HepG2 (cell line): ENCODE data around the gene DYSF. TPM values are rescaled to one million over a fixed set of nuclear protein-coding genes. Genes with fewer than 3 reads are reported as not detected.
A peak's percentile ranks its signal among the peaks of the same experiment; 100 is the strongest.

Experiments
- ATAC-seq: fragments of 200-7000 bp; cut with Tn5 transposase; 3 replicates; pipeline ENCODE4 v1.9.1; 2020; ENCODE audit warnings: mild to moderate bottlenecking, moderate library complexity
- BruUV-seq: library from RNA; stranded (reverse); fragments of 400-500 nt; replicated peaks from 2 replicates; lab custom pipeline; 2021; lab: Mats Ljungman, UMichigan
- CTCF ChIA-PET: fragments of 300-600 bp; formaldehyde crosslinking; extraction: SDS; loops from one replicate; lab custom pipeline; 2021; ENCODE audit warnings: low total read pairs, inconsistent platforms, low intra/inter-chr PET ratio; lab: Yijun Ruan, JAX
- POLR2A ChIA-PET: fragments of 350-600 bp; sonication (Branson Sonifier 250); formaldehyde crosslinking; loops from one replicate; lab custom pipeline; 2020; ENCODE audit warnings: antibody characterized with exemption, inconsistent platforms; lab: Yijun Ruan, JAX
- DNase-seq: peaks from one replicate; pipeline ENCODE4 v3.0.0-alpha.2; 2015; ENCODE audit warnings: low spot score
- FAIRE-seq: peaks from 3 replicates; lab custom pipeline; 2011; peaks lifted over from hg19 to GRCh38; lab: Jason Lieb, UNC
- H2AFZ ChIP-seq: one replicate; pipeline ENCODE4 v1.6.1; 2011; ENCODE audit warnings: low read length, inconsistent platforms
- H3K27ac ChIP-seq: fragments of 300-600 bp; 3 replicates; pipeline ENCODE4 v1.8.0; 2011; ENCODE audit warnings: mixed run types, mild to moderate bottlenecking, mixed read lengths, low read length, inconsistent platforms; ENCODE audit not compliant: insufficient read depth; ENCODE audit errors: extremely low read length
- H3K27me3 ChIP-seq, 2 experiments: fragments of 200-600 bp in 1 of 2; 2 replicates in 1 of 2; 3 replicates in 1 of 2; pipeline versions ENCODE4 v1.6.0 to v1.8.0; 2011; ENCODE audit warnings: low read length in 2 of 2, mild to moderate bottlenecking in 2 of 2, moderate library complexity in 2 of 2, inconsistent platforms in 1 of 2; ENCODE audit not compliant: insufficient read depth in 2 of 2, control insufficient read depth in 1 of 2
- H3K36me3 ChIP-seq, 2 experiments: fragments of 200-600 bp in 1 of 2; replicated peaks in 1 of 2; 2 replicates in 1 of 2; 3 replicates in 1 of 2; pipeline versions ENCODE4 v1.5.1 to v1.8.0; 2011; ENCODE audit warnings: low read length in 2 of 2, inconsistent platforms in 1 of 2; ENCODE audit not compliant: insufficient read depth in 2 of 2, control insufficient read depth in 1 of 2
- H3K4me1 ChIP-seq: 2 replicates; pipeline ENCODE4 v1.5.1; 2012; ENCODE audit warnings: low read length, inconsistent platforms; ENCODE audit not compliant: insufficient read depth
- H3K4me2 ChIP-seq: 2 replicates; pipeline ENCODE4 v1.6.0; 2011; ENCODE audit warnings: low read depth, low read length, inconsistent platforms
- H3K4me3 ChIP-seq, 3 experiments: fragments of 200-600 bp in 1 of 3; sonication (generic), shearing (Covaris generic) in 1 of 3; replicated peaks in 1 of 3; 2 replicates each; pipeline ENCODE4 v1.5.1; 2011 to 2016; ENCODE audit warnings: low read length in 3 of 3, inconsistent platforms in 2 of 3, low read depth in 2 of 3, mild to moderate bottlenecking in 2 of 3, control low read depth in 1 of 3, mixed read lengths in 1 of 3; ENCODE audit not compliant: insufficient read depth in 1 of 3
- H3K79me2 ChIP-seq: one replicate; pipeline ENCODE4 v1.6.1; 2011; ENCODE audit warnings: low read length, inconsistent platforms; ENCODE audit not compliant: insufficient read depth
- H3K9ac ChIP-seq: 2 replicates; pipeline ENCODE4 v1.6.0; 2011; ENCODE audit warnings: mild to moderate bottlenecking, low read depth, low read length, inconsistent platforms; ENCODE audit not compliant: insufficient read depth
- H3K9me3 ChIP-seq: 2 replicates; pipeline ENCODE4 v1.5.1; 2012; ENCODE audit warnings: mild to moderate bottlenecking, low read length
- H4K20me1 ChIP-seq: 2 replicates; pipeline ENCODE4 v1.6.0; 2011; ENCODE audit warnings: inconsistent platforms, mild to moderate bottlenecking, low read length, moderate library complexity; ENCODE audit not compliant: insufficient read depth
- AKAP8 ChIP-seq: sonication (generic); formaldehyde crosslinking; IDR thresholded peaks from 2 replicates; pipeline ENCODE4 v1.5.1; 2020; ENCODE audit warnings: mild to moderate bottlenecking, missing genetic modification reagents
- CREB1 ChIP-seq, 2 experiments: fragments of 450-650 bp in 1 of 2; IDR thresholded peaks; 2 replicates each; pipeline ENCODE4 v1.6.1; 2016 to 2017; ENCODE audit warnings: control low read depth in 1 of 2, mild to moderate bottlenecking in 1 of 2, missing compliant biosample characterization in 1 of 2, missing genetic modification characterization in 1 of 2
- HIVEP1 ChIP-seq: sonication (generic); formaldehyde crosslinking; IDR thresholded peaks from 2 replicates; pipeline ENCODE4 v1.4.0; 2020; ENCODE audit warnings: mild to moderate bottlenecking, missing genetic modification reagents
- KAT2B ChIP-seq: fragments of 150-350 bp; IDR thresholded peaks from 2 replicates; pipeline ENCODE4 v1.6.1; 2014; ENCODE audit warnings: low read depth, low read length, borderline replicate concordance
- MAFK ChIP-seq, 2 experiments: IDR thresholded peaks in 1 of 2; conservative IDR thresholded peaks in 1 of 2; 2 replicates each; pipeline ENCODE4 v1.6.1; 2011; ENCODE audit warnings: improper control_type of control experiment in 2 of 2, low read length in 2 of 2
- NR2F1 ChIP-seq, 2 experiments: fragments of 450-650 bp in 1 of 2; formaldehyde crosslinking in 1 of 2; IDR thresholded peaks; 2 replicates each; pipeline versions ENCODE4 v1.5.0 to v1.6.1; 2016 to 2020; ENCODE audit warnings: mild to moderate bottlenecking in 1 of 2, missing compliant biosample characterization in 1 of 2, missing genetic modification reagents in 1 of 2, moderate library complexity in 1 of 2
- RAD51 ChIP-seq: fragments of 450-650 bp; IDR thresholded peaks from 2 replicates; pipeline ENCODE4 v1.6.1; 2016; ENCODE audit warnings: borderline replicate concordance
- RXRB ChIP-seq: IDR thresholded peaks from 2 replicates; pipeline ENCODE4 v1.6.1; 2016; ENCODE audit warnings: borderline replicate concordance, missing genetic modification reagents, missing compliant biosample characterization
- ZMYM3 ChIP-seq: sonication (generic); formaldehyde crosslinking; IDR thresholded peaks from 2 replicates; pipeline ENCODE4 v1.5.1; 2020; ENCODE audit warnings: mild to moderate bottlenecking, missing genetic modification reagents
- ZNF292 ChIP-seq: sonication (generic); formaldehyde crosslinking; IDR thresholded peaks from 2 replicates; pipeline ENCODE4 v1.8.1; 2022; ENCODE audit warnings: mild to moderate bottlenecking, low read depth, missing genetic modification reagents, borderline replicate concordance
- ZNF501 ChIP-seq: sonication (generic); formaldehyde crosslinking; IDR thresholded peaks from 2 replicates; pipeline ENCODE4 v1.5.1; 2020; ENCODE audit warnings: mild to moderate bottlenecking, moderate library complexity, missing genetic modification reagents
- ZNF547 ChIP-seq: sonication (generic); formaldehyde crosslinking; IDR thresholded peaks from 2 replicates; pipeline ENCODE4 v1.5.1; 2020; ENCODE audit warnings: mild to moderate bottlenecking, missing genetic modification reagents
- ZNF552 ChIP-seq: sonication (generic); formaldehyde crosslinking; IDR thresholded peaks from 2 replicates; pipeline ENCODE4 v1.9.0; 2022; ENCODE audit warnings: missing genetic modification reagents, mild to moderate bottlenecking, borderline replicate concordance
- ZNF768 ChIP-seq: sonication (generic); formaldehyde crosslinking; IDR thresholded peaks from 2 replicates; pipeline ENCODE4 v1.4.0; 2020; ENCODE audit warnings: missing genetic modification reagents
- WGBS: methylation state at CpG from one replicate; pipeline ENCODE4 v1.1.6; 2017; ENCODE audit warnings: low lambda C conversion rate; 5-methylcytosine and 5-hydroxymethylcytosine counted together
- in situ Hi-C: cut with HindIII; loops from 2 replicates; pipeline ENCODE4 v1.10.0; 2017; ENCODE audit warnings: low pct_unique_long_range_greater_than_20kb; ENCODE audit not compliant: extremely low pct_ligation_motif_present
- intact Hi-C: fragments of 100-400 bp; cut with micrococcal nuclease; formaldehyde crosslinking; loops from one replicate; pipeline ENCODE4 v1.10.0; 2022; ENCODE audit not compliant: unreplicated experiment
- polyA plus RNA-seq, 8 experiments: library from polyadenylated mRNA; depleted of rRNA in 3 of 8; stranded (reverse) in 7 of 8; unstranded in 1 of 8; fragments of >200 nt; fragmentation: Illumina TruSeq in 4 of 8; extraction: Trizol in 4 of 8; gene quantifications; 2 replicates each; pipeline versions ENCODE4 v1.2.1 to v1.2.3, GENCODE V29; 2011 to 2016; ENCODE audit warnings: low read depth in 4 of 8, missing spikeins in 1 of 8, mixed read lengths in 1 of 8; ENCODE audit not compliant: insufficient read depth in 1 of 8
- total RNA-seq, 5 experiments: library from RNA; depleted of rRNA; stranded (reverse); fragments of >200 nt; fragmentation: Illumina TruSeq; extraction: Trizol; gene quantifications; 2 replicates each; pipeline ENCODE4 v1.2.3, GENCODE V29; 2016; ENCODE audit warnings: low read depth in 1 of 5

DYSF gene
- total and polyA plus RNA-seq, 2 of the 13 experiments (the other 11 are each of a cell fraction or from before 2014, with no cell fraction given) = 0.15 to 2.4 TPM

- Histone ChIP-seq H4K20me1 (no peaks in the 10 kb centered on the region), H3K79me2 (no peaks in the 10 kb centered on the region), H3K4me1 (peaks cover 48% of the 10 kb centered on the region), H3K4me3 (no peak overlapping the region), H3K9me3 (no peaks in the 10 kb centered on the region)
- intact Hi-C loops = no loop called here
- no TSS peak for BruUV-seq
- FAIRE-seq (no peak), DNase-seq (no peak)
- POLR2A ChIA-PET = no interaction called here
- TF ChIP-seq ZNF768 (CRISPR knock-in tag) = peak; percentile 84
- no peak for TF ChIP-seq RXRB (CRISPR knock-in tag)
- 0 out of 2 replicates have a peak, but pooled peaks have one; percentile 18 for TF ChIP-seq ZNF501 (CRISPR knock-in tag)
- no peak for TF ChIP-seq MAFK (conservative IDR thresholded peaks at IDR 0.05 in 1 of 2, IDR thresholded peaks at IDR 0.05 in 1 of 2; ENCODE audit: low read length in 2 of 2)
- TF ChIP-seq ZMYM3 (CRISPR knock-in tag) = peak; percentile 54; the same call in 1 of the 2 replicates
- TF ChIP-seq, all 625 proteins: peak for 3
- WGBS = 78% methylated on average over 15 of the region's 15 CpGs
- ATAC-seq = no peak
- in situ Hi-C loops = no loop called here
- Histone ChIP-seq H2AFZ (no peak overlapping the region), H3K27me3 (peaks cover 0 to 10% of the 10 kb centered on the region in 2 experiments; a peak in 2 of 5 replicates), H3K27ac (no peak overlapping the region), H3K9ac (no peak overlapping the region), H3K36me3 (no peaks in the 10 kb centered on the region), H3K4me2 (no peak overlapping the region)
- CTCF ChIA-PET = no interaction called here
These were observed 108.3 kb downstream of the DYSF start for GRCh38 chr2:71561441-71562267.

- H3K9ac ChIP-seq = no peak overlapping the region
- no peaks in the 10 kb centered on the region for H3K79me2 ChIP-seq
- H2AFZ ChIP-seq = no peak overlapping the region
- POLR2A ChIA-PET = no interaction called here
- H3K4me3 ChIP-seq = no peak overlapping the region
- no peaks in the 10 kb centered on the region for H3K9me3 ChIP-seq
- no peak for DNase-seq
- intact Hi-C loops (no loop called here), in situ Hi-C loops (no loop called here)
- CTCF ChIA-PET = no interaction called here
- no peaks in the 10 kb centered on the region for H3K36me3 ChIP-seq
- H4K20me1 ChIP-seq = no peaks in the 10 kb centered on the region
- BruUV-seq = no TSS peak
- 0 out of 2 replicates have a peak overlapping the region, but pooled peaks have one; percentile 8 for H3K4me2 ChIP-seq
- no peak for FAIRE-seq
- peaks cover 0 to 10% of the 10 kb centered on the region in 2 experiments; a peak in 2 of 5 replicates for H3K27me3 ChIP-seq
- H3K4me1 ChIP-seq = peaks cover 40% of the 10 kb centered on the region
- H3K27ac ChIP-seq = no peak overlapping the region
- 28% methylated on average over 7 of the region's 7 CpGs for WGBS
- ATAC-seq = peak; percentile 31
- TF ChIP-seq NR2F1 (CRISPR knock-in tag; IDR thresholded peaks at IDR 0.05) (no peak), ZNF292 (CRISPR knock-in tag) (no peak), AKAP8 (CRISPR knock-in tag) (no peak), ZNF547 (CRISPR knock-in tag) (no peak), KAT2B (no peak), RAD51 (no peak), ZNF552 (CRISPR knock-in tag) (0 out of 2 replicates have a peak, but pooled peaks have one; percentile 27), HIVEP1 (CRISPR knock-in tag) (0 out of 2 replicates have a peak, but pooled peaks have one; percentile 45), CREB1 (IDR thresholded peaks at IDR 0.05) (no peak), CREB1 (CRISPR knock-in tag; IDR thresholded peaks at IDR 0.05) (no peak)
These were observed 109.2 kb downstream of the DYSF start for GRCh38 chr2:71562518-71562917.
